OCI-LY1 (cell line): ENCODE data around the gene GNB1L.

Experiments
- CTCF ChIP-seq: fragments of 200-600 bp; sonication (generic), shearing (Covaris generic); IDR thresholded peaks from 2 replicates; pipeline ENCODE4 v1.5.1; 2017; ENCODE audit warnings: mild to moderate bottlenecking, antibody characterized with exemption, low read length, moderate library complexity, mixed read lengths
- EZH2 ChIP-seq: fragments of 200-600 bp; sonication (generic), shearing (Covaris generic); IDR thresholded peaks from 2 replicates; pipeline ENCODE4 v1.8.0; 2017; ENCODE audit warnings: borderline replicate concordance, mixed run types, mild to moderate bottlenecking, antibody characterized with exemption, low read length, moderate library complexity, mixed read lengths

GRCh38 chr22:19739448-19739895 lies 115.2 kb downstream of the GNB1L start:
- TF ChIP-seq CTCF (no peak), EZH2 (no peak)
